NCI-H69 (cell line): ENCODE data around the gene SIRT7.
A peak's percentile ranks its signal among the peaks of the same experiment; 100 is the strongest.
"Not testable (repeated sequence)": the region's sequence is repeated elsewhere in the genome, so short reads cannot be mapped to it uniquely, and the experiment has no call there.

Source experiments
- DNase-seq: peaks from one replicate; lab custom pipeline; 2025; lab: John Stamatoyannopoulos, UW

The SIRT7 gene

DNA sequence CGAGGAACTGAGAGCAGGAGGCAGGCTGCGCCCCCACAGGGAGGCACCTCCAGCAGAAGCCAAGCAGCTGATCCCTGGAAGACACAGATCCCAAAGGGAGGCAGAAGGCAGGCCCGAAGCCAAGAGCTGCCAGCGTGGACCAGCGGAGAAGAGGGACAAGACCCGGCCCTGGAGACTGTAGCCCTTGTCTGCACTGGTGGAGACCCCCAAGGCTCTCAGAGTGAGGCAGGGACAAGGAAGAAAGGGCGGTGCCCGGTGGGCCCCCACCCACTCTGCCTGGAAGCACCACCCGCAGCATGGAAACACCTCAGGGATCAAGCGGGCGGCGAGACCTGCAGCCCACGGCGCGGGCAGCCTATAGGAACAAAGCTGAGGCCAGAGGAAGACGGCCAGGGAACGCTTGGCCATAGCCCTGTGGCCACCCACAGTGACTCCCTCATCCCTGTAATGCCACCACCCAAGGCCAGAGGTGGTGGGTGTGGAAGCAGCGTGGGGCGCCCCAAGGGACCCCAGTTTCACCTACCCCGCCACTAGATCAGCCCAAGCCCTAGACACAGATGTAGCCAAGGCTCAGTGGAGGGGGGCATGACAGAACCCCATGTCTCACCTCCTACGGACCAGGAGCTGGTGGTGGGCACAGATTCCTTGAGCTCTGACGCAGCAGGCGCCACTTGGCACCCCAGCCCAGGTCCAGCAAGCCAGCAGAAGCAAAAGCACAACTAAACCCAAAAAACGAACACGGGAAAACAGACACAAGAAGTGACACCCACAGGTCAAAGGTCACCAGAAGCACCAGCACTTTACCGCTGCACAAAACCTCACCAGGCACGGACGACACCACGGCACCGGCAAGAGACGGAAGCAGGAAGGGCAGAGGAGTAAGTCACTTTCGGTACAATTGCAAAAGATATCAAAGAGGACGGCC, 2.9 kb upstream of the SIRT7 start:
- DNase-seq, result no peak

DNA sequence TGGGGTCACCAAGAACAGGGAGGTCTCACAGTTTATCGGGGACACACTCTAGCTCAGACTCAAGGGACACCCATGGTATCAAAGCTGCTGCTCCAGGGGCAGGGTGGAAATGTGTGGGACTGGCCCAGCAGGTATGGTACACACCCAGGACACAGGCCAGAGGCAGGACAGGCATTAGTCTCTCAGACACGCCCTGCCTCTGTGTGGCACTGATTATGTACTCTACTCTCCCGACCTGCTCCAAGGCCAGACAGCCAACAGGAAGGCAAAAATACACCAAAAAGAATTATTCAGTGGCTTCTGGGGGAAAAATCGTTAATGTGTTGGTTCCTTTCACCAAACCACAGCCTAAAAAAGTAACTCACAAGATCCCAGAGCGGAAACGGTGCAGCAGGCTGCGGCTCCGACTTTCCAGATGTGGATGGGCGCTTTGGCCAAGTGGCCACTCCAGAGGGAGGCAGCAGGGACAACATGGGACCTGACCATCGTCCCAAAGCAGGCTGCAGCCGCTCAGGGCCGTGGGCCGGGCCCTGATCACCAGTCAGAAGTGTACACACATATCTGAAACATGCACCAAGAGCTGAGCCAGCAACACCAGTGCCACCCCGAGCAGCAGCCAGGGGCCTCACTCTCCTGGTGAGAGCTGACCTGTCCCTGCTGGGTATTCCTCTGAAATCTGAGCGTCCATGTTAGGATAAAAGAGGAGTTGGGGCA, 1.0 kb upstream of the SIRT7 start:
- no peak for DNase-seq

DNA sequence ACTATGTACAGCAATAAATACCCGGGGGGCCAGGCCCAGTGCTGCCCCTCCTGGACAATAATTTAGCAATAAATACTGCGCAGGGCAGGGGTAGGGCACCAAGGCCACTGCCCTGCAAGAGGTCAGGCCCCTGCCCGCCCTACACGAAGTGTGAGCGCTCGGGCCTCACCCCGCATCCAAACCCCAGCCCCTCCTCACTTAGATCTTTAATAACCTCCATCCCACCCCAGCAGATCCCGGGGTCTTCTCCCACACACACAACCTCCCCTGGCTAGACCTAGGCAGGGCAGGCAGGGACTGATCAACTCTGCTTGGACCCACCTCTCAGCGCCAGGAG, 325 bp upstream of the SIRT7 start:
- not testable (repeated sequence) for DNase-seq

DNA sequence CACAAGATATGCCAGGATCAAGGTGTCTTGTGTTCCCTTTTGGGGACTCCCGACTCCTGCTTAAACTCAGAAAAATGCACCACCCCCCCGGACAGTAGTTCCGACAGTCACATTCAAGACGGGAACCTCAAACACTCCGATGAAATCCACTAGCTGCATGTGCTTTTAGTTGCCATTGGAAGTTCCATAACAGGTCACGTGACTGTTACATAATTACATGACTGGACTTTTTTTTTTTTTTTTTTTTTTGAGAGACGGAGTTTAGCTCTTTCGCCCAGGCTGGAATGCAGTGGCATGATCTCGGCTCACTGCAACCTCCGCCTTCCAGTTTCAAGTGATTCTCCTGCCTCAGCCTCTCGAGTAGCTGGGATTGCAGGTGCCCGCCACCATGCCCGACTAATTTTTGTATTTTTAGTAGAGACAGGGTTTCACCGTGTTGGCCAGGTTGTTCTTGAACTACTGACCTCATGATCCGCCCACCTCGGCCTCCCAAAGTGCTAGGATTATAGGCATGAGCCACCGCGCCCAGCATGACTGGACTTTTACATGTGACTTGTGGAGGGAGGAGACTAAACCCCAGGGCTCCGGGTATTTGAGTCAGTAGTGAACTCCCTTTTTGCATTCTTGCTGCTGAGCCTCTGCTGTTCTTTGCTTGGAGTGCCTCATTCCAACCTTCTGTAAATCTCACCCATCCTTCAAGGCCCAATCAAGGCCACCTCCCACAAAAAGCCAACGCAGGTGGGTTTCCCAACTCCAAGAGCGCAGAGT, 1.6 kb downstream of the SIRT7 start:
- DNase-seq, result no peak

DNA sequence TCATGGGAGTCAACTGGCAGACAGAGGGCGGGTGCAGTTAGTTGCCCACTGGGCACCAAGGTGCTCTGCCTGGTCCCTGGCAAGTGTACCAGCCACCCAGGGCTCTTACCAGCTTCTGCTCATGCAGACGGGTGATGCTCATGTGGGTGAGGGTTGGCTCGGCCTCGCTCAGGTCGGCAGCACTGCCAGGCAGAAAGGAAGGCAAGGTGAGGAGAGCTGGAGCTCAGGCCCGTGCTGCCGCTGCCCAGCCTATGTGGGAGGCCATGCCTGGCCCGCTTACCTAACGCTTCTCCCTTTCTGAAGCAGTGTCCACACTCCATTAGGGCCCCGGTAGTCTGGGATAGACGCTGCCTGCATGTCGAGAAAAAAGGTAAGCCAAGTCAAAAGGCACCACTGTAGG, 2.6 kb downstream of the SIRT7 start:
- DNase-seq, result no peak

DNA sequence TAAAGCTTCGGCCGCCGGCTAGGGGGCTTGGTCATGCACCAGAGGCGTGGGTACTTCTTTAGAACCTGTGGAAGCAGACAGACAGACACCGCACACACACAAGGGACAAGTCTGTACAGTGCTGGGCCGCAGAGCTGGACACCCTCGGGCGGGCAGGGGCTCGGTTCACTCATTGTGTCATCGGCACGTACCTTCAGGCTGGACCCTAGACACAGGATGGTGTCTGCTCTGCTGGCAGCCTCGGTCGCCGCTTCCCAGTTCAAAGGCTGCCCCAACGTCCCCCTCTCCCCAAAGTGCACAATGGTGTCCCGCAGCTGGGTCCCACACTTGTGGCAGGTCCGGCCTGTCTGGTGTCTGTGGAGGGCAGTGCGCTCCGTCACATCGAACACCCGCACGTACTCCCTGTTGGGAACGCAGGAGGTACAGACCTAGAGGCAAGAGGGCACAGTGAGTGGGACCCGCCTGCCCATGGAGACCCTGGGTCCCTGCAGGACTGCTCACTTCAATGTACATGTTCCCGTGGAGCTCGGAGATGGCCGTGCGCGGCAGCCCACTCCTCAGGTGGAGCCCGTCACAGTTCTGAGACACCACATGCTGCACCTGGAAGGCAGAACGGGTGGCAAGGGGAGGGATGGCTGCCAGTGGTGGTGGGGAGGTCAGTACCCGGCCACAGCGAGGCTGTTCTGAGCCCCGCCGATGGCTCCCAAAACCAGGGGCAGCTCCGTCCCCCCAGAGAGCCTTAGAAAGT, 3.7 kb downstream of the SIRT7 start:
- no peak for DNase-seq

DNA sequence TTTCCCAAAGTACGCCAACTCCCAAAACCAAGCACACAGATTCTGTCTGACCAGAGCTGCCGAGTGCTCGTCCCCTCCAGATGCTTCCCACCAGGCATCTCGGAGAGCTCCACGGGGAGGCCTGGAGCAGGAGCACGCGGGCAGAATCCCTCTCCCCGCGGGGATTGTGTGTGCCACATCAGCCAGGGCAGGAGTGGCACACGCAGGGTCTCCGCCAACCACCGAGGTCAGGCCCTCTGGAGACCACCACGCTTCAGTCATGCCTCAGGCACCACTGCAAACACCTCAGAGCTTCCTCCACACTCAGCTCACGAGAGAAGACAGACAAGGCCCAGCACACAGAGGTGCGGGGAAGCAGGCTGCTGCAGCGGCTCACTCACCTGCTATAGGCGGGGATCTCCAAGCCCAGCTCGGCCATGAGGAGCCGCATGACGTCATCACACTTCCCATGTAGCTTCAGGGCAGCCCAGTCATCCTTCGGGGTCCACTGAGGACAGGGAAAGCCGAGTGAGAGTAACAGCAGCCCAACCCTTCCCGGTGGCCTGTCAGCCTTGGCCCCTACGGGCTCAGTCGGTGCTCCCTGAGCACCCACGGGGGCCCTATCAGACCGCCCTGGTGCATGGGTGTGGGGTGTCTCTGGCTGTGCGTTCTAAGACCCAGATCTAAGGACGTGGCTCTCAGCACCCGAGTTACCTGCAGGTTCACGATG, 4.4 kb downstream of the SIRT7 start:
- no peak for DNase-seq

DNA sequence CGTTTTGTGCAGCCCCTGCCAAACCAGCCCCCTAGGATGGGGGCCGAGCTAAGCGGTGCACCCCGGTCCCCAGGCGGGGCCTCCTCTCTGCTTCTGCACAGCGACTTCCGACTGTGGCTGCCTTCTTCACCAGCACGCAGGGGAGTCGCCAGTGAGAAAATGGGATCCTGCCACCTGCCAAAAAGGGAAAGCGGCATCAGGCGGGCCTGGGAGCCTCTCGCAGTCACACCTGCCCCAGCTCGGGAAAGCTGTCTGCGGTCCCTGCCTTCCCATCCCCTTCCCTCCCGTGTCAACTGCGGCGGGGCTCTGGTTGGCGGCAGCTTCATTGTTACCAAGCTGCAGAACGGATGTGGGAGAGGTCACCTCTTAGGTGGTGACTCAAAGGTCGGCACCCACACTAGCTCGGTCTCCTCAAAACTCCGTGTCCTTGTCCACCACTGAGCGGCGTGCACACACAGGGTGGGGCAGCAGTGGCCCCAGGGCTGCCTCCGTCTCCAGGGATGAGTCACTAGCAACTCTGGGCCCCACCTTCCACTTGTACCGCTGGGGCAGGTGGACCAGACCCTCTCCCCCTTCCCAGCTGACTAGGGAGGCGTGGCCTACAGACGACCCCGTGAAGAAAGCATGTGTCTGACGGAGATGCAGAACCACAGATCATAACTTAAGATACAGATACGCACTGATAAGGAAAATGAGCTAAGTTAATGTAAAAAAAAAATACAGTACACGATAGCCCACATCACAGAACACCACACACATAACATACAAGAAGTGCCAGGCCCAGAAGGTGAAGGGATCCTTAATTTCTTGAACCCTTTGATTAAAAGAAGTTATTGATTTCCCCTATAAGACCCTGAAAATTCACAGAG, 5.3 kb downstream of the SIRT7 start:
- DNase-seq, result no peak

DNA sequence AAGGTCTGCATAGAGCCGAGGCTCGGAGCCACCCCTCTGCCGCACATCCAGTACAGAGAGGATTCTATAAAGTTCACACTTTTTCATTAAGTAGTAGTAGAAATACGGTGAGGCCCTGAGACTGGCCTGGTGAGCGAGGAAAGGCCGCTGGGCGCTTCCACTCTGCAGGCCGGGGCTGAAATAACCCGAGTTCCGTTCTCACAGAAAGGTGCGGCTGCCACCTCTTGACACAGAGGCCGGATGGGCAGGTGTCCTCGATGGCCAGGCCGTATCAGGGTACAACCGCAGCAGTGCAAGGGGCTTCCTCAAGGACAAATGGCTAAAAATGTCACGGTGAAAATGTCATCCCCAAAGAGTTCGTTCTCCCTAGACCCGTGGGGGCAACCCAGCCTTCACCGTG, 6.0 kb downstream of the SIRT7 start:
- no peak for DNase-seq

DNA sequence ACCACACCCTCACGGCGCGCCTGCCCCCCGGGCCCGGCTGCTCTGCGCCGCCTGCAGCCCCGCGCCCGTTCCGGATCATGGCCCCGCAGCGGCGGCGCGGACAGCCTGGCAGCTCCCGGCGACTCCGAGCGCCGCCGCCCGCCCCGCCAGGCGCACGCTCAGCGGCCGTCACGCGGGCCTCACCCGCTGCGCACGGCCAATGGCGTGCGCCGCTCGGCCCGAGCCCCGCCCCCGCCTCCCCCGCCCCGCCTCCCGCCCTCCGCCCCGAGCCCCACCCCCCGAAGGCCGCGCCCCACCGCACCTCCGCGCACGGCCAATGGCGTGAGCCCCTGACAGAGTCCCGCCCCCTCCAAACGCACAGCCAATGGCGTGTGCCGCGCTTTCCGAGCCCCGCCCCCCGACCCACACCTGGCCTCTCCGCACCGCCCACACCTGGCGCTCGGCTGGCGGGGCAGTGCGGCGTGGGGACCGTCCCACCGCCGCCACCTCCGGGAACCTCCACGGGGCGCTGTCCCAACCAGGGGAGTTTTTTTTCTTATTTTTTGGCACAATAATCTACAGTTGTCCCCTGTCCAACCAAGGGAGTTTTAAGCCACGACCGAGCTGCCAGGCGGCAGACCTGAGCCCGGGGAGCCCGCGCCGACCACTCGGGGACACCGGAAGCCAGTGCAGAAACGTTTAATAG, 6.6 kb downstream of the SIRT7 start, which contains the start of gene PCYT2:
Gene PCYT2 (minus strand): TSS at position 123 of the 685 bp plus-strand sequence. CDS start 44 bp downstream, at position 79.
- DNase-seq, result peak; percentile 97

DNA sequence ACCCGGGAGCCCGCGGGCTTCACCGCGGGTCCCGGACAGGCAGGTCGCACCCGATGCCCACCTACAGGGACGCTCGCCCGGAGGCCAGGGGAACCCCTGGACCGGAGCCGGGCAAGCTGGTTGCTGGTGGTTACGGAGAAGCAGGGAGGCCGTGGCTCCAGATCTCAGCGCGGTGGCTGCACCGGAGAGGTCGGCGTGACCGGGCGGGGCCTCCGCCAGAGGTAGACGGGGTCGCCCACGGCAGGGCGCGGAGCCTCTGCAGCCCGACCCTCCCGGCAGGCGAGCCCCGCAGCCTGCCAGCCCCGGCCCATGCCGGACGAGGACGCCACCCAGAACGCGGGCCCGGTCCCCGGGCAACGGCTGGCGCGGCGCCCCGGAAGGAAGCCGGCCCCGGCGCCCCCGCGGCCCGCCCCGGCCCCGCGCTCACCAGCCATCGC, 7.1 kb downstream of the SIRT7 start:
- DNase-seq, result peak; percentile 67

DNA sequence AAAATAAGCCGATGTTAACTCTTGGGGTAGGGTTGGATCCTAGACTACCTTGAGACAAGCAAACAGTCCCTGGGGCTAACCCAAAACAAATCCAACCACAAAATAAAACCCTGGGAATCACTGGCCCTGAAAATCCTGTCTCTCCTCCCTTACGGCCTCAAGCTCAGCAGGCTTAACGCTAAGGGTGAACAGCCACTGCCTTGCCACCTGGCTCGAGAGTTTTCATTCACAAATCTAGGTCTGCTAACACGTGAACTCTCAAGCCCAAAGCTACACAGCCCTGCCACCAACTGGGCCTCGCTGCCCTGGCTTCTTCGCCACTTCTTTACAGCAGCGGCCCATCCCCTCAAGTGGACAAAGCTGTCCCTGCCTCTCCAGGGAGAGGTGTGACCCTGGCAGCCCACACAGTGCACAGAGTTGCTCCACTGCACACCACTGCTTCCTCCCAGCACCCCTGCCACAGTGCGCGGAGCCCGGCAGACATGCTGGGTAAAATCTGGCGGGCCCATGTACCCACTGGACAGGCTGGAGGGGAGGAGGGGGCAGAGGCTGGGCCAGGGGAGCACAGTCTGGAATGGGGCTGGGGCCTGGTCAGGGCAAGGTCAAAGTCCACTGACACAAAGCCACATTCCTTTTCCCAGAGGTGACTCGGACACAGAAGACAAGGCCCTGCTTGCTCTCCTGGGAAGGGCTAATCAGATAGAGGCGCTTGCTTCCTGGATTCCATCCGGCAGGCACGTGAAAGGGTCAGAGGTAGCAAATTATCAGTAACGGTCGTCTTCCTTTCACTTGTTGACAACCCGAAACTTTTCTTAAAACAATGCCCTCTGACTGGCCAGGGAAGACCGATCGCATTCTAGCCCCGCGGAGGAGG, 7.8 kb downstream of the SIRT7 start:
- peak; percentile 60 for DNase-seq

DNA sequence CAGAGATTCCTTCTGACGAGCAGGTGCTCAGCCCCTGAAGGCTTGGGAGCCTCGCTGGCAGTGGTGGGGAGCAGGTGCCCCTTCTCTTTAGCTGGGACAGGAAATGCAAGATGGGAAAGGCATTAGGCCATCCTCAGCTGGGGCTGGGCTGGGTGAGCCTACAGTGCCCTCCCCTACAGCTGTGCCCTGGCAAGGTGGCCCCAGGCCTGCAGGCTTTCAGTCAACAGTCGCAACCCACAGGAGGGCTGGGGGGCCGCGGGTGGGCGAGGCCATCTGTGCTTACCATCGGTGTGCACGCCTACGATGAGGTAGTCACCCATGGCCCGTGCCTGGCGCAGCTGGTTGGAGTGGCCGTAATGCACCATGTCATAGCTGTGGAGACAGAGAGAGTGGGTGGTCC, 8.7 kb downstream of the SIRT7 start:
- DNase-seq, result no peak

DNA sequence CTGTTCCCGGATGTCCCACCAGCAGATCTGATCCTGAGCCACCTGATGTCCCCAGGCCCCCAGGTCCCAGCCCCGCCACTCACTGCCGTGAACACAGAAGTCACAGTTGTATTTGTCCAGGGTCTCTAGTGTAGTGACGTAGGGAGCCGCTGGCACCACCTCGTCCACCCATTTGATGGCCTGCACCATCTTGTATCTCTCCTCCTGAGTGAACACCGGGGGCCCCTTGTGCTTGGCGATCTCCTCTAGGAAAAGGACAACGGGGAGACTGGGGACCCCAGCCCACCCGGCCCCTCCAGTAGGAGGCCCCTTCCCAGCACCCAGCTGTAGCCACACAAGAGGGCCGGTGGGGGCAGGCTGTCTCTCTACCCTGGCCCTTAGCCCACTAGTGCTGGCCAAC, 9.2 kb downstream of the SIRT7 start:
- DNase-seq, result no peak

DNA sequence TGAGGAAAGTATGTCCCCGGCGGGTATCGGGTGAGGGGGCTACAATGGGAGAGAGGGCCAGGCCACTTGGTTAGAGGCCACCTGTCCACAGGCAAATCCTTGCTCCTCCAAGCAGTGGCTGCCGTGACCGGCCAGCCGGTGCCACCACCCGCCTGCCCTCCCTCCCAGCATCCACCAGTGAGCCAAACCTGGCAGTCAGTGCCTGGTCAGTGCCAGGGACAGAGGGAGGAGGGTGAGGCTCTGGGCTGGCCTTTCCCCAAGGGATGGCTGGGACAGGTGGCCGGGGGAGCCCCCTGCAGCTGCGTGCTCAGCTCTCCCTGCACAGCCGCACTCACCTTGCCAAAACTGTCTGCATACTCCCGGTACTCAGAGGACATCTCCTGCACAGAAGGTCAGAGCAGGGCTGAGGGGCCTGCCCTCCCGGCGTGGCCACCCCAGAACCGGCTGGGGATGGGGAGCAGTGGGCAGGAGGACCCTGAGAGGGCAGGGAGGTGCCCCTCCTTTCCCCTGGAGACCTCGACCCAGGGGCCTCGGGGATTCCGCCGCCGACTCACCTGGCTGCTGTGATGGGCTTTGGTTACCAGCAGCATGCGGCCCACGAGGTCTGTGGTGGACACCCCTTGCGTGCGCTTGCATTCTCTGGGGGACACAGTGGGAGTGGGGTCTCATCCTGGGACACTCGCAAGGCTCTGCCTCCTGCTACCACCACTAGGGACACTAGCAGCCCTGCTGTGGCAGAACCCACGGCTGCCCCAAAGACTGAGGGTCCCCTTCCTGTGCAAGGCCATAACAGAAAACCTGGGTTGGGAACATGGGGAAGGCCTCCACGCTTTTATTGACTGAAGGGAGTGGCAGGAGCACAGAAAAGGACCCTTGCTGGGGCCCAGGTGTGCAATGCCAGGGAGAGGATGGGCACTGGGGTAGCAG, 10.5 kb downstream of the SIRT7 start:
- DNase-seq, result no peak

DNA sequence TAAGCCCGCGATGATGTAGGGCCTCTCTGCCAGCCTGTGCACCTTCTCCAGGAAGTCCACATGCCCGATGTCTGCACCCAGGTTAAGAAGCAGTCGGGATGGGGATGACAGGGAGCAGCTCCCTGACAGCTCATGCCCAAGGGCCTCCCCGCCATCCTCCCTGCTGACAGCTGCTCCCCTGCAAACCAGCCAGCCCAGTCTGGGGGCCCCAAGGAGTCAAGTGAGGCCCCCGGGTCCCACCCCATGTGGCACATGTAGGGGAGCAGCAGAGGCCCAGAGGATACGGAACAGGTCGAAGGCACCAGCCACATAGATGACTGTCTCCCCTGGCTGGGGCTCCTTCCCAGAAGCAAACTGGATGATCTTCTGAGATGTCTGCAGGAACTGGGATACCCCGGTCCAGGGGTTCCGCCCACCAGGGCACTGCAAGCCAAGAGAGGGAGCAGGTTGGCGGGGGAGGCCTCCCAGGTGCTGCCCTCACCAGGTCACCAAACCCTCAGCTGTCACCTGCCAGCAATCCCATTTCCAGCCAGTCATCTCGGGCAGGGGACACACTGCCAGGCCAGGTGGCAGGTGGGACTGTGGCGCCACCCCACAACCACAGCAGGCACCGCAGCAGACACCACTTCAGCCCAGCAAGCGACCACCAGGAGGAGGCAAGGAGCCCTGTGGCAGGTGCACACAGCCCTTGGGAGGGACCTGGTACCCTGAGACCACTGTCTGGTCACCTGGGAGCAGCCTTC, 11.3 kb downstream of the SIRT7 start:
- peak; percentile 35 for DNase-seq

DNA sequence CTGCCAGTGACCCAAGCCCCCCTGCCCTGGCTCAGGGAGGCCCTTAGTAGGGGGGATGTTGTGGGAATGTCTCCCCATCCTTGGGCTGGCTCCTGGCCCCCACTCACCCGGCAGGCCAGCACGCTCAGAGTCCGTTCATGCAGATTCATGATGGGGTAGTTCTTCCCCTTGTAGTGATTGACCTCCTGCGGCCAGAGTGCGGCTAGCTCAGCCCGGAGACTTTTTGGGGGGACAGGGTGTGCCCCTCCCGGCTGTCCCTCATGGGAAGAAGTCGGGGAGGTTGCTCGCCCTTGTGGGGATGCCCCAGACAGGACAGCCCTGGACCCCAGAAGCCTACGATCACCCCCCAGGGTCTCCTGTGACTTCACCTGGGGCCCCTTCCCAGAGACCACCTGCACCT, 12.0 kb downstream of the SIRT7 start:
- DNase-seq, result no peak
